ENCODE measurements around the gene TMEM245. TPM values are rescaled to one million over a fixed set of nuclear protein-coding genes. Genes with fewer than 3 reads are reported as not detected.

TMEM245 gene
- total RNA-seq, 1 experiment from 2014 or later: 34.8 TPM

DNA sequence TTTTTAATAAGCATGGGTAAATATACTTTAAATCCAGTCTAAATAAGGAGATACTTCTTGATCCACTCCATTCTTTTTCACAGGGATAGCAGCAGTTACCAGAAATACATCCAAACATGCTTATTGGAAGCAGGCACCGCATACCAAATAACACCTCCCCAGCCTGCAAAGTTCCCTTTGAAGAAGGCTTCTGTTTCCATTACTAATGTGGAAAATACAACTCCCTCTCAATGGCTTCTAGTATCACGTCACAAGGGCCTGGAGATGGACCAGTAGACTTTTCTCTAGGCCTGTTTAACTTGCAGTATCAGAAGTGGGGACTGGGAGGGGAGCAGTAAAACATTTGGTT, 20.8 kb downstream of the TMEM245 start:
- ChIA-PET RAD21 (ENCODE audit: low non-redundant PET in 1 of 2, low total read pairs in 2 of 2, uncharacterized antibody in 2 of 2, unreplicated experiment in 2 of 2) (no interaction called here), CTCF (no interaction called here), POLR2A (no interaction called here)
- no peak overlapping the region for H3K4me3 ChIP-seq (replicated peaks in 1 of 2; ENCODE audit: low read depth in 1 of 2, low read length in 2 of 2)
- ATAC-seq (peak; percentile 51), DNase-seq (ENCODE audit: low read depth, low spot score) (no peak)
- peaks cover 45 to 47% of the 10 kb centered on the region in 2 experiments for H3K4me1 ChIP-seq (ENCODE audit: control insufficient read depth in 1 of 2, insufficient read depth in 2 of 2, low read length in 2 of 2)
- H3K79me2 ChIP-seq (ENCODE audit: insufficient read depth, low read length): peaks cover 99% of the 10 kb centered on the region
- no peaks in the 10 kb centered on the region for H3K9me3 ChIP-seq (ENCODE audit: control insufficient read depth in 1 of 2, insufficient read depth in 1 of 2, low read depth in 1 of 2, low read length in 2 of 2)
- no TSS peak for BruUV-seq (replicated peaks)
- H3K9ac ChIP-seq (ENCODE audit: low read length): no peak overlapping the region
- H3K9me2 ChIP-seq (ENCODE audit: insufficient read depth): no peaks in the 10 kb centered on the region
- H4K20me1 ChIP-seq (ENCODE audit: insufficient read depth): 0 out of 2 replicates have a peak, but pooled peaks cover 5% of the 10 kb centered on the region
- TF ChIP-seq YY1 (IDR thresholded peaks at IDR 0.05; ENCODE audit: extremely low read depth, insufficient replicate concordance, low read depth, low read length): no peak
- TF ChIP-seq EZH2 (IDR thresholded peaks at IDR 0.05): no peak
- TF ChIP-seq SIN3A (IDR thresholded peaks at IDR 0.05; ENCODE audit: low read depth): no peak
- no peak for TF ChIP-seq CEBPB (IDR thresholded peaks at IDR 0.05; ENCODE audit: low read depth)
- TF ChIP-seq, protein P1, sequence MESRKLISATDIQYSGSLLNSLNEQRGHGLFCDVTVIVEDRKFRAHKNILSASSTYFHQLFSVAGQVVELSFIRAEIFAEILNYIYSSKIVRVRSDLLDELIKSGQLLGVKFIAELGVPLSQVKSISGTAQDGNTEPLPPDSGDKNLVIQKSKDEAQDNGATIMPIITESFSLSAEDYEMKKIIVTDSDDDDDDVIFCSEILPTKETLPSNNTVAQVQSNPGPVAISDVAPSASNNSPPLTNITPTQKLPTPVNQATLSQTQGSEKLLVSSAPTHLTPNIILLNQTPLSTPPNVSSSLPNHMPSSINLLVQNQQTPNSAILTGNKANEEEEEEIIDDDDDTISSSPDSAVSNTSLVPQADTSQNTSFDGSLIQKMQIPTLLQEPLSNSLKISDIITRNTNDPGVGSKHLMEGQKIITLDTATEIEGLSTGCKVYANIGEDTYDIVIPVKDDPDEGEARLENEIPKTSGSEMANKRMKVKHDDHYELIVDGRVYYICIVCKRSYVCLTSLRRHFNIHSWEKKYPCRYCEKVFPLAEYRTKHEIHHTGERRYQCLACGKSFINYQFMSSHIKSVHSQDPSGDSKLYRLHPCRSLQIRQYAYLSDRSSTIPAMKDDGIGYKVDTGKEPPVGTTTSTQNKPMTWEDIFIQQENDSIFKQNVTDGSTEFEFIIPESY (IDR thresholded peaks at IDR 0.05; ENCODE audit: extremely low read depth, insufficient replicate concordance, low read length): no peak
- TF ChIP-seq ZFX (IDR thresholded peaks at IDR 0.05): no peak
- TF ChIP-seq ZNF274 (IDR thresholded peaks at IDR 0.05; ENCODE audit: low read depth, low read length): no peak
- no peak for TF ChIP-seq RAD21 (IDR thresholded peaks at IDR 0.05; ENCODE audit: low read depth)
- H2AFZ ChIP-seq (ENCODE audit: low read depth, low read length, poor library complexity, severe bottlenecking): no peak overlapping the region
- H3K27me3 ChIP-seq (ENCODE audit: insufficient read depth, low read length): no peaks in the 10 kb centered on the region
- peak overlapping the region; percentile 52; the same call in 1 of the 2 replicates for H3K27ac ChIP-seq (ENCODE audit: low read depth, low read length)
- intact Hi-C loops (cut with micrococcal nuclease): no loop called here
- peak overlapping the region; percentile 34 for H3K4me2 ChIP-seq (ENCODE audit: low read length)
- peaks cover 0 to 6% of the 10 kb centered on the region in 2 experiments; a peak in 1 of 4 replicates for H3K36me3 ChIP-seq (ENCODE audit: control insufficient read depth in 1 of 2, insufficient read depth in 2 of 2, low read length in 2 of 2)
